ENCODE data around the gene CD302.
A peak's percentile ranks its signal among the peaks of the same experiment; 100 is the strongest.
"Not testable (repeated sequence)": the region's sequence is repeated elsewhere in the genome, so short reads cannot be mapped to it uniquely, and the experiment has no call there.

CD302 gene

GRCh38 chr2:159797543-159798375, at the start of gene CD302:
TSS of gene CD302 (minus strand) at chr2:159798208. CDS start at chr2:159798198, 10 bp downstream.
- peak; percentile 70 for DNase-seq

GRCh38 chr2:159846564-159846963, 48.6 kb upstream of the CD302 start:
- no peak for DNase-seq

- no peak for DNase-seq
These were observed 42.6 kb upstream of the CD302 start for GRCh38 chr2:159840616-159841015.

GRCh38 chr2:159832858-159833257, 34.9 kb upstream of the CD302 start:
- DNase-seq, result no peak

- no peak for DNase-seq
These were observed 34.0 kb upstream of the CD302 start for GRCh38 chr2:159832026-159832425.

- DNase-seq, result no peak
These were observed 31.4 kb upstream of the CD302 start for GRCh38 chr2:159829376-159829775.

- DNase-seq, result no peak
These were observed 30.7 kb upstream of the CD302 start for GRCh38 chr2:159828738-159829137.

- DNase-seq, result not testable (repeated sequence)
These were observed 24.4 kb upstream of the CD302 start for GRCh38 chr2:159822478-159822833.

GRCh38 chr2:159821775-159822477, 23.9 kb upstream of the CD302 start:
- not testable (repeated sequence) for DNase-seq

GRCh38 chr2:159818940-159819339, 20.9 kb upstream of the CD302 start:
- no peak for DNase-seq

- DNase-seq, result peak; percentile 51
These were observed 19.3 kb upstream of the CD302 start for GRCh38 chr2:159817283-159817682.

- no peak for DNase-seq
These were observed 13.2 kb upstream of the CD302 start for GRCh38 chr2:159811232-159811631.

GRCh38 chr2:159808032-159808425, 10.0 kb upstream of the CD302 start:
- no peak for DNase-seq

GRCh38 chr2:159807183-159808031, 9.4 kb upstream of the CD302 start:
- peak; percentile 74 for DNase-seq

GRCh38 chr2:159804941-159805340, 6.9 kb upstream of the CD302 start:
- DNase-seq, result no peak

- no peak for DNase-seq
These were observed 5.4 kb upstream of the CD302 start for GRCh38 chr2:159803235-159803962.

- DNase-seq, result no peak
These were observed 4.7 kb upstream of the CD302 start for GRCh38 chr2:159802673-159803072.

GRCh38 chr2:159799833-159800232, 1.8 kb upstream of the CD302 start:
- no peak for DNase-seq

GRCh38 chr2:159798376-159798725, 343 bp upstream of the CD302 start:
- no peak for DNase-seq

- no peak for DNase-seq
These were observed 824 bp downstream of the CD302 start for GRCh38 chr2:159797225-159797542.

- peak; percentile 43 for DNase-seq
These were observed 1.9 kb downstream of the CD302 start for GRCh38 chr2:159795841-159796690.

GRCh38 chr2:159793326-159793725, 4.7 kb downstream of the CD302 start:
- DNase-seq, result no peak

Data from hematopoietic multipotent progenitor cell treated with erythropoietin and hydrocortisone succinate and interleukin-3 and kit ligand, for 6 days (in vitro differentiated cells).